Esophagus mucosa (tissue), 1 donor: ENCODE measurements around the gene CDC37L1. TPM values are rescaled to one million over a fixed set of nuclear protein-coding genes. Genes with fewer than 3 reads are reported as not detected.
"Not testable (repeated sequence)": the region's sequence is repeated elsewhere in the genome, so short reads cannot be mapped to it uniquely, and the experiment has no call there.

Experiments used
- ATAC-seq: fragments of 200-7000 bp; cut with Tn5 transposase; one replicate; pipeline ENCODE4 v1.9.1; 2020
- total RNA-seq: library from RNA; stranded (reverse); gene quantifications from one replicate; pipeline ENCODE4 v1.2.4, GENCODE V29; 2023
- donor health status: DM: yes; HTN: yes; CAD: no.

Gene CDC37L1
- total RNA-seq = 9.3 TPM

DNA sequence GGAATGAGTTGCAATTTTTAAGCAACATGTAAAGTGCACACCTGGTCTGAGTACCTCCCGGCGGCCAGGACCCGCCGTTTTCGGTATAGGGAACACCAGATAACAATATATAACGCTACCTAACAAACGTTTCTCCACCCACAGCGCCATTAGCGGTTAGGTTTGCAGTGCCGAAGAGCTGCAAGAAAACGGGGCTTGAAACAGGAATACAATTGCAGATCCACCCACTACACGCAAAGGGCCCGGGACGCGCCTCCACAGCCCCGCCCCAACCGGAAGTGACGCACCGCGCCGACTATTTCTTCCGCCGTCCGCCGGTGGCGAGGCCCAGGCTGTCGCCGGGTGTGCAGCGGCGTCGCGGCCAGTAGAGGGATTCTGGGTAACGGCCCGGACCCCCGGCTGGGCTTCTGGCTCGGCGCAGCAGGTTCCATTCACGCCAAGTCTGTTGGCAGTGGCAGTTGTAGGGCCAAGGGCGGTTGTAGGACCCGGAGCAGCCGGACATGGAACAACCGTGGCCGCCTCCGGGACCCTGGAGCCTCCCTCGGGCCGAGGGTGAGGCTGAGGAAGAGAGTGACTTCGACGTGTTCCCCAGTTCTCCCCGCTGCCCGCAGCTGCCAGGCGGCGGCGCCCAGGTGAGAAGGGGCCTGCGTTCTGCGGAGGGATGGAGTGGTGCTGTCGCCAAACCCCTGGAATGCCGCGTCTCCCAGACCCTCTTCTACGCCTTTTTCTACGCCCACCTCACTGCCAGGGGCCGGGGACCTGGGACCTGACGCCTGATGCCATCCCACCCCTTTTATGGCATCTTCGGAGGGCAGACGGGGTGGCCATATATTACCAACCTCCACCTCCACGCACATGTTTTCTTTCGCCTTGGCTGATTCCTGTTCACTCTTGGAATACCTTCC is at the start of gene CDC37L1:
Gene CDC37L1, plus strand, starts transcription at position 302 of the 905 bp plus-strand sequence. Its CDS starts 199 bp downstream, at position 501.
- ATAC-seq = peak; percentile 100

DNA sequence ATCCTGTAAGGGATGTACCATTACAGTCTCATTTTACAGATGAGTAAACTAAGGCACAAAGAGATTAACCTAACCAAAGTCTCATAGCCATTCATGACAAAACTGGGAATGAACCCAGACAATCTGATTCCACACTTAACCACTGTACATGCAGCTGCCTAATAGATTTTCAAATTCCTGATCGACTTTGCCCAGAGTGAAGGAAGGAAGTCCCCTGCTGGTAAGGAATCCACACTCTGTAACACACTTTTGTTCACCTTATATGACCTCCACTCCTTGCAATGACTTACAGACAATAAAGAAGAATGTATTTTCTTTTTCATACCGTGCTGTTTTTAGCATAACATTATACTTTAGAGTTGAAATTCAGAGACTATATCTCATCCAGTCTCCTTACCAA is 48.5 kb upstream of the CDC37L1 start:
- ATAC-seq = no peak

GRCh38 chr9:4638968-4639367 is 40.4 kb upstream of the CDC37L1 start:
- no peak for ATAC-seq

GRCh38 chr9:4639420-4639819 is 39.9 kb upstream of the CDC37L1 start:
- no peak for ATAC-seq

DNA sequence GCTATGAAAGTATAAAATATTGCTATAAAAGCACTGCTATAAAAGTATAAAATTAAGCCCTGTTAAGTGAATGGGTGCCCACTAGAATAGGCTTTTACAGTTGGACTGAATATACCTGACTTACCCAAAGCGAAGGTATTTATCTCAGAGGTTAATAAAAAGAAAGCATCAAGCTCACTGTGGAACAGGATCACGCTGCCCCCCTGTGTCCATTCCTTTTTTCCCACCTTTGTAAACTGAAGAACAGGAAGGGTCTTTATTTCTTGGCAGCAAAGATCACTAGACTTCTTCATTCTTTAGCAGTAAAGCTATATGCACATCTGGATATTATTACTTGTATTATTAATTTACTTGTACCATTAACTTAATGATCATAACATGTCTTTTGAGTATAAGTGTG is 39.3 kb upstream of the CDC37L1 start:
- no peak for ATAC-seq

GRCh38 chr9:4642351-4642750 is 37.0 kb upstream of the CDC37L1 start:
- no peak for ATAC-seq

- no peak for ATAC-seq
Observed at GRCh38 chr9:4654084-4654483, 25.3 kb upstream of the CDC37L1 start.

DNA sequence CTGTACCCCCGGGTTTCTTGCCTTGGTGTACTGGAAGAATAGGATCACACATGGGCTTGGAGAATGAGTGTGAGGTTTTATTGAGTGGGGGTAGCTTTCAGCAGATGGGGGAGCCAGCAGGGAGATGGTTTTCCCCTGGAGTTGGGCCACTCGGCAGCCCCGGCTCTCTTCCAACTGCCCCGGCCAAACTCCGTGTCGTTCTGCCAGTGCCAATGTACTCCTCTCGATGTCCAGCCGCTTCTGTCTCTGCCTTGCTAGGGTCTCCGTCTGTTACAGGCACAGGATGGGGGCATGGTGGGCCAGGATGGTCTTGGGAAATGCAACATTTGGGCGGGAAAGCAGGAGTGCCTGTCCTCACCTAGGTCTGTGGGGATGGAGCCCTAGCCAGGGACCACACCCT is 24.8 kb upstream of the CDC37L1 start:
- ATAC-seq = no peak

GRCh38 chr9:4656196-4656595 is 23.2 kb upstream of the CDC37L1 start:
- ATAC-seq = not testable (repeated sequence)

- no peak for ATAC-seq
Observed at GRCh38 chr9:4656621-4657020, 22.7 kb upstream of the CDC37L1 start.

DNA sequence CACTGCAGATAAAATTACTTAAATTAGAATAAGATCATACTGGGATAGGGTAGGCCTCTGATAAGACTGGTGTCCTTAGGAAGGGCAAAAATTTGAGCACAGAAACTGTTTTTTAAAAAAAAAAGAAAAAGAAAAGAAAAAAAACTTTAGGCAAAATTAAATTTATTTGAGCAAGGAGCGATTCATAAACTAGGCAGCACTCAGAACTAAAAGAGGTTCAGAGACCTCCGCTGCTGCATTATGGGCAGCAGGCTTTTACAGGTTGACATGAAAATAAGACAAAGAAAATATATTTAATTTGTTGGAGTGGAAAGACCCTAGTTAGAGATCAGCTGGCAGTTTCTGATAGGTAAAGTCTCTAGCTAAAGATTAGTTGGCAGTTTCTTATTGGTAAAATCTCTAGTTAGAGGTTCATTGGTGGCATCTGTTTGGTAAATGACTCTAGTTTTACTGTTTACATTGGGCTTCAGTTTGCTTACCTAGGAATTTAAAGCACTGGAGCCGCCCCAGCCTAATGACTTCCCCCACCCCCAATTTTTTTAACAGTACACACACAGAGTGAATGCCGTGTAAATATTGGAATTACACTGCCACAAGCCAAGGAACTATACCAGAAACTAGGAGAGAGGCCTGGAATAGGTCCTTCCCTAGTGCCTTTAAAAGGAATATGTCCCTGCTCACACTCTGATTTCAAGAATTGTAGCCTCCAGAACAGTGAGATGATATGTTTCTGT is 21.8 kb upstream of the CDC37L1 start:
- ATAC-seq = no peak

DNA sequence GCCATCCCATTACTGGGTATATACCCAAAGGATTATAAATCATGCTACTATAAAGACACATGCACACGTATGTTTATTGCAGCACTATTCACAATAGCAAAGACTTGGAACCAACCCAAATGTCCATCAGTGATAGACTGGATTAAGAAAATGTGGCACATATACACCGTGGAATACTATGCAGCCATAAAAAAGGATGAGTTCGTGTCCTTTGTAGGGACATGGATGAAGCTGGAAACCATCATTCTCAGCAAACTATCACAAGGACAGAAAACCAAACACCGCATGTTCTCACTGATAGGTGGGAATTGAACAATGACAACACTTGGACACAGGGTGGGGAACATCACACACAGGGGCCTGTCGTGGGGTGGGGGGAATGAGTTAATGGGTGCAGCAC is 18.7 kb upstream of the CDC37L1 start:
- ATAC-seq = not testable (repeated sequence)

DNA sequence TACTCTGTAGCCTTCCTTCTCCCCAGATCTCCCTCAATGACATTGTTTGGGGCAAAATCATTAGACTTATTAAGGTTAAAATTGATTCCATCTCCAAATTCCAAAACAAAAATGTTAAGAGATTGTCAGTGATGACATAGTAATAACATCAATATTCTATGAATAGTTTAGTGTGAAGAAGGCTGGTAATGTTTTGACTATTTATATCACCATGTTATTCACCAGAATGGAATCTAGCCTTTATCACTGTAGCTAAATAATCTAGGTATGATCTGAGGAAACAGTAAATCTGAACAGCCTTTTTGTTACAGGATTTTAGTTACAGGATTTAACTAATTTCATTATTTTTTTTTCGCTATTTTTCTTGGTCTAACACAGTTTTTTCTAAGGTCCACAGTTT is 18.2 kb upstream of the CDC37L1 start:
- no peak for ATAC-seq

DNA sequence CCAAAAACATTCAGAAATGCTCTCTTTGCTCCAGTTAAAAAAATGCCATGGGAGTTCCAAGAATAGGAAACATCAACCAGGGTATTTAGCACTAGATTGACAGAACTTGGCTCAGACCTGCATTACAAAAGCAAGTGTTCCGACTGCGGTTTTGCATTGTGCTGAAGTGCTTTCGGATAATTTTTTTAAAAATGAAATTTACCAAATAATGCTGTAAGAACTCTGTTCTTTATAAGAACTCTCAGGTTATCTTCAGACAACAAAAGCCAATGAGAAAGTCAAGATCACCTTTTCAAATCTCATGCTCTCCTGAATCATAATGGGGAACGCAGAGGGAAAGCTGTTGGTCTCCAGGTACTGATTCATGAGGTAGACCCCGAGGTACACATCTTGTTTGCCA is 17.8 kb upstream of the CDC37L1 start:
- no peak for ATAC-seq

- peak; percentile 95 for ATAC-seq
Observed at GRCh38 chr9:4662108-4662988, 17.0 kb upstream of the CDC37L1 start, which contains the start of gene PLPP6. PLPP6 (plus strand) TSS chr9:4662294; CDS start chr9:4662376, 82 bp downstream.

DNA sequence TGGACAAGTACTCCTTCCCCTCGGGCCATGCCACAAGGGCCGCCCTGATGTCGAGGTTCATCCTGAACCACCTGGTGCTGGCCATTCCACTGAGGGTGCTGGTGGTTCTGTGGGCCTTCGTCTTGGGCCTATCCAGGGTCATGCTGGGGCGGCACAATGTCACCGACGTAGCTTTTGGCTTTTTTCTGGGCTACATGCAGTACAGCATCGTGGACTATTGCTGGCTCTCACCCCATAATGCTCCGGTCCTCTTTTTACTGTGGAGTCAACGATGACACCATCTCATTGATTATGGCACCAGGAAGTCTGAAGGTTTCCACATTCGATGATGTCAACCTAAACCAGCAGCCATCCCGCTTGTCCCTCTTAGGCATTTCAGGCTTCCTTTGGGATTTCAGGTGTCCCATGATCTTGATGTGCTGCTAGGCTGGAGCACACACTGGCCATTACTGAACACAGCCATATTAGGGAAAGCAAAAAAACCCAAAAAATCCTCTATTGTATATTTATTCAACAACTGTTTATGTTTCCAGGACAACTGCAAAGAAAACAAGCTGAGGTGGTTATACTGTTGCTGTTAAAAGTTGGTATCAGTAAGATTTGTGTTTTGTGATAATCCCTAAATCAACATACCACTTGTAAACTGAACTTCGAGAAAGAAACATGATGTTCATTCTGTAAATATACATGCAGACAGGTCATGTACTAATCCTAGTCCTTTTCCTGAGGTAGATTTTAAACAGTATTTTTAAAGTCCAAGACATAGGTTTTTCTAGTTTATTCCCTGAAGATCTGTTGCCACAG is 16.2 kb upstream of the CDC37L1 start:
- peak; percentile 17 for ATAC-seq

DNA sequence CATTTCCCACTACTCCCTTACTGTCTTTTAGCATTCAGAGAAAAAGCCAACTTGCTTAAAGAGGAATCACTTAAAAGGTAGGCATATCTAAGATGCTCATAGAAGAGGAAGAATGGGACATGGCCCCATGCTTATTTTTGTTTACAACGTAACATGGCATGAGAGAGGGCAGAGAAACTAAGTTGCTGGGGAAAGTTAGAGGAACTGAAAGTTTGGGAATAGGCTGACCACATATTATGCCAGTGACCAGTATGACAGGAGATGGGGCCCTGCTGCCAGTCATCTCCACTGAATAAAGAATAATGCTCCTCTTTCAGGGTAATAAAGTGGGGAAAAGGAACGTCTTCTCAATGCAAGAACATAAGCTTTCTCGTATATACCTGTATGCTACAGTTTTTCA is 15.4 kb upstream of the CDC37L1 start:
- no peak for ATAC-seq

DNA sequence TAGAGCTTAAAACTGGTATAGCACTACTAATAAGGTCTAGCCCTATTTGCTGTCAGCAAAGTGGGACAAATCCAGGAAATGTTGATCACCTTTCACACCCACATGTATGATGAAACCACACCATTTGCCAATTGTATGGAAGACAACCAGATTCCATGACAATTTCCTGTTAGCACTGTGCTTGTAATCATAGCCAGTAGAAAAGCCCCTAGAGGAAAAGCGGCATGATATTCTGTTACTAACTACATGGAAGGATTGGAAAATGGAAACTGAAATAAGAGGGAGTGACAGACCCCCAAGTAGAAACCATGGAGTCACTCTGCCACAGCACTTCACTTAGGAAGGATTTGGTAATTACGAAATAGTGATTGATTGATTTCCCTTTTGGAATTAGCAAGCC is 14.0 kb upstream of the CDC37L1 start:
- ATAC-seq = peak; percentile 16

GRCh38 chr9:4666042-4666699 is 13.2 kb upstream of the CDC37L1 start, which contains the start of gene SPATA6L:
SPATA6L (minus strand) TSS chr9:4666480; CDS start chr9:4666250, 230 bp downstream.
- ATAC-seq = peak; percentile 47

DNA sequence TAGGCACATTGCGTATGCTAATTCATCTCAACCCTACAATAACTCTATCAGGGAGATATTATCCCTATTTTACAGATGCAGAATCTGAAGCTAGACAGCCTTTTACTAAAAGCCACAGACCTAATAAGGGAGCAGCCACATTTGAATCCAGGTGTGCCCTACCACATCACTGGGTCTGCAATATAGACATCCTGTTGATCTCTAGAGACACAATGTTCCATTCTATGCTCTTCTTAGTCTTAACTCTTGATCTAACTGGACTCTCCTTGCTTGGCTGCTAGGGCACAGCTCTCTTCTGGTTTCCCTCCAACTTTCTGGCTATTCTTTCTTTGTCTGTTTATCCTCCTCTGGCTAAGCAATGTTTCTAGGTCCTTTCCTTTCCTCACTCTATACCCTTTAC is 11.7 kb upstream of the CDC37L1 start:
- no peak for ATAC-seq

DNA sequence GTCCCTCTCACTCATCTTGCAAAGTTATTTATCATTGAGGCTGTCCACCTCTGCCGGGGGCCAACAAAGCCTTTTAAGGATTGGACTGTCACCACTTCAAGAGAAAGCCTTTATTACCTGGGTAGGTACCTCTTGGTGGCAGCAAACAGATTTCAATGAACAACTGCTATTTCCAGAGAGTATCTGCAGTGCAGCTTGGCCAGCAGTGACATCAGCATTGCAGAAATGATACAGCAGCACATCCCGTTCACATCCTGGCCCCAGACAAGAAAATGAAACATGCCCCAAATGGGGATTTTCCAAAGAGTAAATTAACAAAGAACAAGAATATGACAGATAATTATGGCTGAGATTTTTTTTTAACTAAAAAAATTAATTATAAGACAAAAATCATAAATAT is 10.8 kb upstream of the CDC37L1 start:
- ATAC-seq = no peak
